SIG-M5 (cell line): ENCODE results near the gene KCNQ1.

Source experiments
- DNase-seq: peaks from one replicate; lab custom pipeline; 2025; lab: John Stamatoyannopoulos, UW

KCNQ1 gene

GRCh38 chr11:2799881-2800654, 355.3 kb downstream of the KCNQ1 start:
- no peak for DNase-seq

- no peak for DNase-seq
Measured at GRCh38 chr11:2800655-2801531, 356.1 kb downstream of the KCNQ1 start.

DNA sequence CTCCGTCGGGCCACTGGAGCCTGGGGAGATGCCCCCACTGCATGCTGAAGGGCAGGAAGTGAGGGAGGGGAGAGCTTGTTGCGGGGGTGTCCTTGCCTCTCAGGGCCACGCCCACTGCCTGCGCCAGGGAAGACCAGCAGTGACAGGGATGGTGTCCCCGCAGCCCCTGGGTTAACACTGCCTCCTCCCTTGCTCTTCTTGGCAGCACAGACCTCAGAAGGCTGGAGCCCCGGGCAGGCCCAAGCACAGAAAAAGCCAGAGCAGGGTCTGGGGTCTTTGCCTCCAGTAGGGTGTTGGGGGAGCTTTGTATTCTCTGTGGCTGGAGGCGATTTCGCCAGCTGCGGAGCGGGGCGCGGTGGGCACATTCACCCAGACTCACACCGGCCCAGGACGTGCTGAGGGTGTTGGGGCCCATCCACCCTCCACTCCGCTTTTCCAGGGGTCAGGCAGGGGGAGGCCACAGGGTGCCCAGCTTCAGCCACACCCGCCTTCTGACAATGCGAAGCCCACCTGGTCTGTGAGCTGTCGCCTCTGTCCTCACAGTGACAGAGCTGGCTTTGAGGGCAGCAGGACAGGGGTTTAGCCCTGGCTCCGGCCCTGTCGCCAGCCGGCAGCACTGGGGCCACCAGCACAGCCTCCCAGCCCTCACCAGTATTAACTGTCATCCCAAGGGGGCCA, 357.0 kb downstream of the KCNQ1 start:
- no peak for DNase-seq

DNA sequence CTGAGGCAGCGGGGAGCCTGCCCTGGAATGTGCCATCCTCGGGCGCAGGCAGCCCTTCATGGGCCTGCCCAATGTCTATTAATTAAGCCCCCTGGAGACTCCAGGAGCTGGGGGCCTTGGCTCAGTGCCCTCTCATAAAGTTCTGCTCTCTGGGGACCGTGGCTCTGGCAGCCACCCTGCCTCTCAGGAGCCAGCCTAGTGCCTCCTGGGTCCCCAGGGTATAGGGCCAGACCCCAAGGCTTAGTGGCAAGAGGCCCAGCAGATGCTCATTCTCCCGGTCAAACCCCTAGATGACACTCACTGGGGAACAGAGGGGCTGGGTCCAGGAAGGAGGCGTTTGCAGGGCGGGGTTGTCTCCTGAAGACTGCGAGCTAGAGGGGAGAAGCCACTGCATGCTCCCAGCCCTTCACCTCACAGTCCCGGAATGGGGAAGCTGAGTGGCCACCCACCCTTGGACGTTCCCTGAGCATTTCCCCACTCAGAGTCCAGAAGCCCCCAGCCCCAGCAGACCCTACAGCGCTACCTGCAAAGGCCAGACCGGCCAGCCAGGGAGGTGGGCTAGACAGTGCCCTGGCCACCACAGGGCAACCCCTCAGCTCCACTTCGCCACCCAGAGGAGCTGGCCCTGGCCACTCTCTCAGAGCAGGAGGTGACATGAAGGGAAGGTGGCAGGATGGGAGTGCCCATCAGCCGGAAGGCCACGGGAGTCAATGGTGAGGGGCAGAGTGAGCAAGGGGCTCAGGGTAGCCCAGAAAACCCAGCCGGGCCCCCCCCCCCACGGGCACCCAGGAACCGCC, 357.8 kb downstream of the KCNQ1 start:
- no peak for DNase-seq

- no peak for DNase-seq
Measured at GRCh38 chr11:2803186-2804091, 358.6 kb downstream of the KCNQ1 start.

GRCh38 chr11:2804189-2804588, 359.4 kb downstream of the KCNQ1 start:
- no peak for DNase-seq

DNA sequence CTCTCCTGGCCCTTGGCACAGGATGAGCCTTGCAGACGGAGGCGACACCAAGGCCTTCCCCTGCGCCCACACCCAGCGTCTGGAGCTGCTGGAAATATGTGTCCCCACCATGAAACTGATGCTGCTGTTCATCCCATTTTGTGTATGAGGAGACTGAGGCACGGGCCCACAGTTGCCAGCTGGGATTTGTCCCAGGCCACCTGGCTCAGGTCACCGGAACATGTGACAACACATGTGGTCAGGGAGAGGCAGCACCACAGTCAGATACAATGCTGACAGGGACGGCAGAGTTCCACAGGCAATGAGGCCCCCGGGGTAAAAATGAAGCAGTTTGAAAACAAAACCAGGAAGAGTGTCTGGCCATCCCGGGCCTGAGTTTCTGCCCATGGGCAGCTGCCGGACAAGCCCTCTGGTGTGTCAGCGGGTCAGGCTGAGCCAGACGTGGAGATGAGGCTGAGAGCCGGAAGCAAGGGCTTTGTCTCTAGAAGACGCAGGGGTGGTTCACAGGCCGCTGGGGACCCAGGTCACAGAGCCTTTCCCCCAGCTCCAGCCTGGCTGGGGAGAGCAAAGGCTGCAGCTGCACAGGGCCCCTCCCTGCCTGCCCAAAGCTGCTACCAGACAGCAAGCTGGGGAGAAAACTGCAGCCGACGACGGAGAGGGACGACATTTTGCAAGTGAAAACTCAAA, 360.0 kb downstream of the KCNQ1 start:
- no peak for DNase-seq

DNA sequence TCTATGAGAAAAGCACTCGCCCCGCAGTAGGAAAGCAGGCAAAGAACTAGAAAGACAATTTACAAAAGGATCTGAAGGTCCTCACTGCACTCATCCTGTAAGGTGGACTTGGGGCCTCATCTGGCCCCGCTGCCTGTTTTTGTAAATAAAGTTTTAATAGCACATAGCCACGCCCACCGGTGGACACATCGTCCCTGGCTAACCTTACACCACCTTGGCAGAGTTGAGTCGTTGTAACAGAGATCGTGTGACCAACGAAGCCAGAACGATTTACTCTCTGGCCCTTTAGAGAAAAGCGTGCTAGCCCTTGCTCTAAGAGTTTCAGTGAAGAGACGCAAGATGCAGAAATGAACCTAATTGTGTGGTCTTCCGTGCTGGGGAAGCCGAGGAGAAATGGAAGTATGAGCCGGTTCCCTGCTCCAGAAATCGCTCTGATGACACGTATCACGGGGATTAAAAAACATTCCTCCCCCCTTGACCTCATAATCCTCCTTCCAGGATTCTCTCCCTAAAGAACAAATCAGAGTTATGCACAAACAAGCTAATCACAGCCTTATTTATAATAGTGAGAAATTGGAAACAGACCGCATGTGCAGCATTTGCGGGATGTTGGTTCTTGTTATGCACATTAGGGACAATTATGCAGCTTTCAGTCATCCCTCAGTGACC, 360.7 kb downstream of the KCNQ1 start:
- no peak for DNase-seq

GRCh38 chr11:2806351-2807024, 361.7 kb downstream of the KCNQ1 start:
- no peak for DNase-seq

- DNase-seq, result no peak
Measured at GRCh38 chr11:2807025-2807681, 362.3 kb downstream of the KCNQ1 start.

- no peak for DNase-seq
Measured at GRCh38 chr11:2807801-2808241, 363.0 kb downstream of the KCNQ1 start.

DNA sequence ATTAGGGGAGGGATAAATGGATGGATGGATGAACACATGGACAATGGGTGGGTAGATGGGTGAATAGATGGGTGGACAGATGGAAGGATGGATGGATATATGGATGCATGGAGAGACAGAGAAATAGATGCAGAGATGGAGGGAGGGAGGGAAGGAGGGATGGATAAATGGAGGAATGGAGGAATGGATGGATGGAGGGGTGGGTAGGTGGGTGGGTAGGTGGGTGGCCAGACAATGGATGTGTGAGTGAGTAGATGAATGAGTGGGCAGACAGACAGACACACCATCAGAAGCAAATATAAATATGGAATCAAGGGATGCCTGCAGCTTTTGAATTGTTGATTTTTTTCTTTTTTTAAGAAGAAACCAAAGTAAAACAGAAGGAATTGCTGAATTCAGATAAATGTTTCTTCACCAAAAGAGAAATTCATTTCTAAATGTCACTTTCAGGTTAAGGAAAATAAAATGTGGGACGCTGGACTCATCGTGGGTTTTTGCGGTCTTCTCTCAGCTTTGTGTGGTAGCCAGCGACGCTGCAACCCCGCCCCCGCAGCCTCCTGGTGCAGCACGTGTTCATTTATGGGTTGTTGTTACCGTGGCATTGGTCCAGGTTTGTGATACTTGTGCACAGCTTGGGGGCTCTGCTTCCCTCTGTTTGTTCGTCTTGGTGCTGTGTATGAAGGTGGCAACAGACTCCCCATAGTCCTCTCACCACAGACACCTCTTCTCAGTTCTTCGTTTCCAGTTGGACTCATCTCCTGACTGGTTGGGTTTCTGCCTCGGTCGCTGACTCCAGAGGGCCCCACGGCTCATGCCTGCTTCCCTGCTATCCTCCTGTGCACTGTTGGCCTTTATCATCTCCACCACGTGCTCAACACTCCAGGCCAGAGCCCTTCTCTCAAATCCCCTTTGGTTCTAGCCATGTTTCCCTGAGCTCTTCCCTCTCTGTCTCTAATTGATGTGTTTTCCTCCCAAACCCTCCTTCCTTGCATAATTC, 364.3 kb downstream of the KCNQ1 start:
- DNase-seq, result no peak

DNA sequence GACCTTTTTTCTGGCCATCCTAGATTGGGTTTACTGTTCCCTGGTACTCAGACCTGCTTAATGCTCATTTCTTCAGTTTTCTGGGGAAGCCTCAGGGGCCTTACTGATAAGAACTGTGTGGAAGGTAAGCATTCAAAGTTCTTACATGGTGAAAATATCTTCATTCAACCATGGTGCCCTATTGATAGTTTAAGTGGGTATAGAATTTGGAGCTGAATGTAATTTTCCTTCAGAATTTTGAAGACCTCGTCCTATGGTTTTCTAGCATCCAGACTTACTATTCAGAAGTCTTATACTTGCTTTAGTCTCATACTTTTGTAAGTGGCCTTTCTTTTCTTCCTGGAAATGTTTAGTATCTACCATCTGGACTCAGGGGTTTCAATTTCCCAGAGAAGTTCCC, 365.0 kb downstream of the KCNQ1 start:
- DNase-seq, result no peak

- no peak for DNase-seq
Measured at GRCh38 chr11:2810411-2811205, 365.8 kb downstream of the KCNQ1 start.

- DNase-seq, result no peak
Measured at GRCh38 chr11:2811206-2812091, 366.6 kb downstream of the KCNQ1 start.
